K562 (cell line): ENCODE measurements around the gene GMEB1. TPM values are rescaled to one million over a fixed set of nuclear protein-coding genes. Genes with fewer than 3 reads are reported as not detected.

Experiments
- CTBP1 ChIP-seq: fragments of 450-650 bp; IDR thresholded peaks from 2 replicates; pipeline ENCODE4 v1.6.1; 2016; ENCODE audit warnings: borderline replicate concordance
- ELF2 ChIP-seq: fragments of 250-450 bp; sonication (Bioruptor Pico); IDR thresholded peaks from 2 replicates; pipeline ENCODE4 v1.5.0; 2021; ENCODE audit warnings: mild to moderate bottlenecking
- KDM2B ChIP-seq: fragments of 250-450 bp; sonication (Bioruptor Pico); IDR thresholded peaks from 2 replicates; pipeline ENCODE4 v1.8.0; 2021; ENCODE audit warnings: mild to moderate bottlenecking, moderate library complexity
- MTF1 ChIP-seq: fragments of 250-450 bp; sonication (Bioruptor Pico); IDR thresholded peaks from 2 replicates; pipeline ENCODE4 v1.9.0; 2021; ENCODE audit warnings: moderate library complexity, mild to moderate bottlenecking, inconsistent platforms, borderline replicate concordance
- MYC ChIP-seq, 2 experiments: fragments of 250-450 bp in 1 of 2; sonication (Bioruptor Pico) in 1 of 2; IDR thresholded peaks; 2 replicates each; pipeline versions ENCODE4 v1.5.1 to v1.6.1; 2012 to 2021; ENCODE audit warnings: low read depth in 2 of 2, borderline replicate concordance in 1 of 2, improper control_type of control experiment in 1 of 2, low read length in 1 of 2, mild to moderate bottlenecking in 1 of 2, moderate library complexity in 1 of 2
- PML ChIP-seq: IDR thresholded peaks from 2 replicates; pipeline ENCODE4 v1.6.1; 2012; ENCODE audit warnings: low read length, inconsistent platforms
- RAD21 ChIP-seq, 2 experiments: fragments of 250-450 bp in 1 of 2; fragments of 450-650 bp in 1 of 2; sonication (Bioruptor Pico) in 1 of 2; formaldehyde crosslinking in 1 of 2; IDR thresholded peaks in 1 of 2; conservative IDR thresholded peaks in 1 of 2; 2 replicates each; pipeline versions ENCODE4 v1.4.0 to v1.8.0; 2020 to 2022; ENCODE audit warnings: mild to moderate bottlenecking in 2 of 2, moderate library complexity in 1 of 2
- SMAD4 ChIP-seq: fragments of 250-450 bp; sonication (Bioruptor Pico); conservative IDR thresholded peaks from 2 replicates; pipeline ENCODE4 v1.8.0; 2021; ENCODE audit warnings: inconsistent platforms, mild to moderate bottlenecking, moderate library complexity
- ZBTB7A ChIP-seq: IDR thresholded peaks from 2 replicates; pipeline ENCODE4 v1.6.1; 2011; ENCODE audit warnings: low read depth, mild to moderate bottlenecking, low read length, moderate library complexity, borderline replicate concordance; ENCODE audit not compliant: control insufficient read depth
- ZNF41 ChIP-seq: fragments of 250-450 bp; sonication (Bioruptor Pico); conservative IDR thresholded peaks from 2 replicates; pipeline ENCODE4 v1.4.0; 2020; ENCODE audit warnings: mild to moderate bottlenecking
- polyA plus RNA-seq, 8 experiments: library from polyadenylated mRNA; depleted of rRNA in 4 of 8; stranded (reverse) in 5 of 8; unstranded in 3 of 8; fragments of >200 nt; fragmentation: Nextera tagmentation in 2 of 8; fragmentation: Illumina TruSeq in 1 of 8; extraction: Ambion mirVana in 2 of 8; extraction: Trizol in 1 of 8; gene quantifications; 2 replicates each; pipeline versions ENCODE4 v1.2.1 to v1.2.3, GENCODE V29; 2011 to 2014; ENCODE audit warnings: inconsistent platforms in 1 of 8, missing spikeins in 1 of 8
- total RNA-seq, 7 experiments: library from RNA; depleted of rRNA in 6 of 7; stranded (reverse); fragments of >200 nt in 6 of 7; fragmentation: Illumina TruSeq in 2 of 7; extraction: Trizol in 2 of 7; gene quantifications; 2 replicates each; pipeline versions ENCODE4 v1.2.1 to v1.2.3, GENCODE V29; 2011 to 2021; ENCODE audit warnings: low replicate concordance in 1 of 7
- TF ChIP-seq, protein P1 (sequence below): fragments of 450-650 bp; conservative IDR thresholded peaks from 2 replicates; pipeline ENCODE4 v1.6.1; 2016; ENCODE audit warnings: missing genetic modification characterization, low read depth, mild to moderate bottlenecking, control low read depth, missing compliant biosample characterization
- TF ChIP-seq, protein P2 (sequence below), 2 experiments: fragments of 450-650 bp; IDR thresholded peaks; 2 replicates each; pipeline ENCODE4 v1.6.1; 2016; ENCODE audit warnings: mild to moderate bottlenecking in 2 of 2, borderline replicate concordance in 1 of 2, low read depth in 1 of 2, moderate library complexity in 1 of 2
- TF ChIP-seq, protein P3 (sequence below): fragments of 200-800 bp; sonication (Bioruptor generic); IDR thresholded peaks from 2 replicates; pipeline ENCODE4 v1.6.1; 2017; ENCODE audit warnings: missing genetic modification characterization, missing compliant biosample characterization

GMEB1 gene
- total and polyA plus RNA-seq, 9 of the 15 experiments (the other 6 are each of a cell fraction or from before 2014, with no cell fraction given): 6.6 to 17.5 (median 8.5) TPM

DNA sequence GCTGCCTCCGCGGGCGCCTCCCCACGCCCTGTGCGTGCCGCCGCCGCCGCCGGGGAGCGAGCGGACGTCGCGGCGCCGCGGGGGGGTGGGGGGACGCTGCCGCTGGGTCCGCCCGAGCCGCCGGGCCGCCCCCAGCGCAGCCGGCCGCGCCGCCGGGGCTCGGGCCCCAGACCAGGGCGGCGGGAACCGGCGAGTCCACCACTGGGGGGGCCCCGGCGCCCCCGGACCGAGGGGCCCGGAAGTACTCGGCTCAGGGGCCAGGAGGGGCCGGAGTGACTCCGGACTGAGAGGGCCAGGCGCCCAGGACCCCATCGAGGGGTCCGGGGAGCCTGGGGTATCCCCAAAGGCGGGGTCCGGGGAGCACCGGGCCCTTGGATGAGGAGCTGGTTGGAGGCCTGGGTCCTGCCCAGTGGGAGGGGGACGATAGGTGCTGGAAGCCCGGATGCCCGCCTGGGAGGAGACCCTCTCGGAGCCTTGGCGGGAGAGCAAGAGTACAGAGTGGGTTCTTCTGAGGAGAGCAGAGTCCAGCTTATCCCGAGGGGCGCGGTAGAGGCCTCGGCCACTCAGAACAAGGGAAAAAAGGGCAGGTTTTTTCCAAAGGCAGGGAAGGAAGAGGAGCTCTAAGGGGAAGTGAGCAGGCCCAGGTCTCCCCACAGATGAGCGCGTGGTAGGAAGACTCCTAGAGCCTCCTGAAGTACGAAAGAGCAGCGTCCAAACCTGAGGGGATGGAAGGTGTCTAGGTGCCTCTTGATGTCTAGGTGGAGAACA, 556 bp downstream of the GMEB1 start (continued):
- TF ChIP-seq, protein P1, sequence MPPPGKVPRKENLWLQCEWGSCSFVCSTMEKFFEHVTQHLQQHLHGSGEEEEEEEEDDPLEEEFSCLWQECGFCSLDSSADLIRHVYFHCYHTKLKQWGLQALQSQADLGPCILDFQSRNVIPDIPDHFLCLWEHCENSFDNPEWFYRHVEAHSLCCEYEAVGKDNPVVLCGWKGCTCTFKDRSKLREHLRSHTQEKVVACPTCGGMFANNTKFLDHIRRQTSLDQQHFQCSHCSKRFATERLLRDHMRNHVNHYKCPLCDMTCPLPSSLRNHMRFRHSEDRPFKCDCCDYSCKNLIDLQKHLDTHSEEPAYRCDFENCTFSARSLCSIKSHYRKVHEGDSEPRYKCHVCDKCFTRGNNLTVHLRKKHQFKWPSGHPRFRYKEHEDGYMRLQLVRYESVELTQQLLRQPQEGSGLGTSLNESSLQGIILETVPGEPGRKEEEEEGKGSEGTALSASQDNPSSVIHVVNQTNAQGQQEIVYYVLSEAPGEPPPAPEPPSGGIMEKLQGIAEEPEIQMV (tag): no peak
- no peak for TF ChIP-seq ZNF41
- TF ChIP-seq PML: no peak
- peak; percentile 43; the same call in 1 of the 2 replicates for TF ChIP-seq MYC (IDR thresholded peaks at IDR 0.05; ENCODE audit: low read depth, low read length)
- TF ChIP-seq MYC (CRISPR knock-in tag; IDR thresholded peaks at IDR 0.05; ENCODE audit: borderline replicate concordance, low read depth): peak; percentile 29; the same call in 1 of the 2 replicates
- TF ChIP-seq MTF1: no peak
- peak; percentile 55 for TF ChIP-seq SMAD4 (CRISPR knock-in tag)
- TF ChIP-seq RAD21 (CRISPR knock-in tag; conservative IDR thresholded peaks at IDR 0.05 in 1 of 2, IDR thresholded peaks at IDR 0.05 in 1 of 2): no peak
- no peak for TF ChIP-seq KDM2B (CRISPR knock-in tag)
- no peak for TF ChIP-seq CTBP1
- TF ChIP-seq, protein P2, sequence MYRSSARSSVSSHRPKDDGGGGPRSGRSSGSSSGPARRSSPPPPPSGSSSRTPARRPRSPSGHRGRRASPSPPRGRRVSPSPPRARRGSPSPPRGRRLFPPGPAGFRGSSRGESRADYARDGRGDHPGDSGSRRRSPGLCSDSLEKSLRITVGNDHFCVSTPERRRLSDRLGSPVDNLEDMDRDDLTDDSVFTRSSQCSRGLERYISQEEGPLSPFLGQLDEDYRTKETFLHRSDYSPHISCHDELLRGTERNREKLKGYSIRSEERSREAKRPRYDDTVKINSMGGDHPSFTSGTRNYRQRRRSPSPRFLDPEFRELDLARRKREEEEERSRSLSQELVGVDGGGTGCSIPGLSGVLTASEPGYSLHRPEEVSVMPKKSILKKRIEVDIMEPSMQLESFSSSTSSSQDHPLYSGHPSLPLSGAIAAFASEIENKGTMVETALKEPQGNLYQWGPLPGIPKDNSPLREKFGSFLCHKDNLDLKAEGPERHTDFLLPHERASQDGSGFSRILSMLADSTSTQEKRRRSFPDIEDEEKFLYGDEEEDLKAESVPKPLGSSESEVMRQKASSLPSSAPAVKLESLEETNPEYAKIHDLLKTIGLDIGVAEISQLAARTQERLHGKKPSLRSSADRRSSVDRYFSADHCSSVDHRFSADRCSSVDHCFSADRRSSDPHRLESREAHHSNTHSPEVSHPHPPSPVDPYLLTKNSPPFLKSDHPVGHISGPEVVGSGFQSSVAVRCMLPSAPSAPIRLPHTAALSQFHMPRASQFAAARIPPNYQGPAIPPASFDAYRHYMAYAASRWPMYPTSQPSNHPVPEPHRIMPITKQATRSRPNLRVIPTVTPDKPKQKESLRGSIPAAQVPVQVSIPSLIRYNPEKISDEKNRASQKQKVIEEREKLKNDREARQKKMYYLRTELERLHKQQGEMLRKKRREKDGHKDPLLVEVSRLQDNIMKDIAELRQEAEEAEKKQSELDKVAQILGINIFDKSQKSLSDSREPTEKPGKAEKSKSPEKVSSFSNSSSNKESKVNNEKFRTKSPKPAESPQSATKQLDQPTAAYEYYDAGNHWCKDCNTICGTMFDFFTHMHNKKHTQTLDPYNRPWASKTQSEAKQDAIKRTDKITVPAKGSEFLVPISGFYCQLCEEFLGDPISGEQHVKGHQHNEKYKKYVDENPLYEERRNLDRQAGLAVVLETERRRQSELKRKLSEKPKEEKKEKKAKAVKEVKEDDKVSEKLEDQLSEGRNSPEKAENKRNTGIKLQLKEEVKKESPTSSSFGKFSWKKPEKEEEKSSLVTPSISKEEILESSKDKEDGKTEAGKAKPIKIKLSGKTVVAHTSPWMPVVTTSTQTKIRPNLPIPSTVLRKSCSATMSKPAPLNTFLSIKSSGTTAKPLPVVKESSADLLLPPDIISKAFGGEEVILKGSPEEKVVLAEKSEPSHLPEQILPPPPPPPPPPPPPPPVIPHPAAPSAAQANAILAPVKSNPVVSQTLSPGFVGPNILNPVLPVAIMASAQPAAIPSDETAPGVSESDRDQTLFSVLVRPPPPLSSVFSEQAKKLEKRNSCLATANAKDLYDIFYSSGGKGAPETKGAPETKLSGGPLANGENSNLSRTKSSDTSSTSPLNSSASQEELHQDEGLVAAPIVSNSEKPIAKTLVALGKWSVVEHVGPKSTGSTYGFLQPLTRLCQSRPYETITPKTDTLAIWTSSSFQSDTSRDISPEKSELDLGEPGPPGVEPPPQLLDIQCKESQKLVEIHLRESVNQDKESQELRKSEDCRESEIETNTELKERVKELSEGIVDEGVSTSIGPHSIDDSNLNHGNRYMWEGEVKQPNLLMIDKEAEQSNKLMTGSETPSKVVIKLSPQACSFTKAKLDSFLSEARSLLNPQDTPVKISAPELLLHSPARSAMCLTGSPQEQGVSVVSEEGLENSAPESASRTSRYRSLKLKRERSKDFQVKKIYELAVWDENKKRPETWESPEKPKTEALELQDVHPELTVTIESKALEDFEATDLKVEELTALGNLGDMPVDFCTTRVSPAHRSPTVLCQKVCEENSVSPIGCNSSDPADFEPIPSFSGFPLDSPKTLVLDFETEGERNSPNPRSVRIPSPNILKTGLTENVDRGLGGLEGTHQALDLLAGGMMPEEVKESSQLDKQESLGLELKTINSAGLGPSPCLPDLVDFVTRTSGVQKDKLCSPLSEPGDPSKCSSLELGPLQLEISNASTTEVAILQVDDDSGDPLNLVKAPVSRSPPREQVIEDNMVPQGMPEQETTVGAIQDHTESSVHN (IDR thresholded peaks at IDR 0.05; ENCODE audit: borderline replicate concordance in 1 of 2, low read depth in 1 of 2): peak in 1 of 2 experiments; percentile 35; a peak in 1 of 4 replicates
- peak; percentile 83; the same call in 1 of the 2 replicates for TF ChIP-seq ZBTB7A
- TF ChIP-seq, protein P3, sequence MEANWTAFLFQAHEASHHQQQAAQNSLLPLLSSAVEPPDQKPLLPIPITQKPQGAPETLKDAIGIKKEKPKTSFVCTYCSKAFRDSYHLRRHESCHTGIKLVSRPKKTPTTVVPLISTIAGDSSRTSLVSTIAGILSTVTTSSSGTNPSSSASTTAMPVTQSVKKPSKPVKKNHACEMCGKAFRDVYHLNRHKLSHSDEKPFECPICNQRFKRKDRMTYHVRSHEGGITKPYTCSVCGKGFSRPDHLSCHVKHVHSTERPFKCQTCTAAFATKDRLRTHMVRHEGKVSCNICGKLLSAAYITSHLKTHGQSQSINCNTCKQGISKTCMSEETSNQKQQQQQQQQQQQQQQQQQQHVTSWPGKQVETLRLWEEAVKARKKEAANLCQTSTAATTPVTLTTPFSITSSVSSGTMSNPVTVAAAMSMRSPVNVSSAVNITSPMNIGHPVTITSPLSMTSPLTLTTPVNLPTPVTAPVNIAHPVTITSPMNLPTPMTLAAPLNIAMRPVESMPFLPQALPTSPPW (CRISPR knock-in tag): peak; percentile 100
- no peak for TF ChIP-seq ELF2
